Ishikawa (cell line): ENCODE measurements around the gene CIDEC.

Experiments
- CEBPB ChIP-seq: IDR thresholded peaks from 2 replicates; pipeline ENCODE4 v1.6.1; 2012
- CREB1 ChIP-seq: IDR thresholded peaks from 2 replicates; pipeline ENCODE4 v1.6.1; 2012; ENCODE audit warnings: low read depth
- EGR1 ChIP-seq: IDR thresholded peaks from 2 replicates; pipeline ENCODE4 v1.6.1; 2012
- EP300 ChIP-seq: IDR thresholded peaks from 2 replicates; pipeline ENCODE4 v1.6.1; 2012; ENCODE audit warnings: borderline replicate concordance
- FOXM1 ChIP-seq: IDR thresholded peaks from 2 replicates; pipeline ENCODE4 v1.6.1; 2012; ENCODE audit warnings: low read depth, borderline replicate concordance
- MAX ChIP-seq: IDR thresholded peaks from 2 replicates; pipeline ENCODE4 v1.6.1; 2012
- NFIC ChIP-seq: IDR thresholded peaks from 2 replicates; pipeline ENCODE4 v1.6.1; 2012
- RAD21 ChIP-seq: IDR thresholded peaks from 2 replicates; pipeline ENCODE4 v1.6.1; 2012; ENCODE audit warnings: low read depth
- REST ChIP-seq: IDR thresholded peaks from 2 replicates; pipeline ENCODE4 v1.6.1; 2012; ENCODE audit warnings: low read depth, mild to moderate bottlenecking
- TAF1 ChIP-seq: IDR thresholded peaks from 2 replicates; pipeline ENCODE4 v1.6.1; 2012; ENCODE audit warnings: low read depth, mild to moderate bottlenecking
- TEAD4 ChIP-seq: IDR thresholded peaks from 2 replicates; pipeline ENCODE4 v1.6.1; 2012
- USF1 ChIP-seq: IDR thresholded peaks from 2 replicates; pipeline ENCODE4 v1.6.1; 2012
- ZBTB7A ChIP-seq: IDR thresholded peaks from 2 replicates; pipeline ENCODE4 v1.6.1; 2012; ENCODE audit warnings: low read depth

- TF ChIP-seq CREB1 (no peak), TAF1 (no peak), CEBPB (no peak), USF1 (no peak), REST (no peak), EP300 (no peak), FOXM1 (no peak), EGR1 (no peak), NFIC (no peak), TEAD4 (no peak), ZBTB7A (no peak), MAX (no peak), RAD21 (no peak)
Measured at GRCh38 chr3:9838856-9839255, 41.2 kb downstream of the CIDEC start.
